Measurements from ENCODE around the gene MOB2.

Gene MOB2

DNA sequence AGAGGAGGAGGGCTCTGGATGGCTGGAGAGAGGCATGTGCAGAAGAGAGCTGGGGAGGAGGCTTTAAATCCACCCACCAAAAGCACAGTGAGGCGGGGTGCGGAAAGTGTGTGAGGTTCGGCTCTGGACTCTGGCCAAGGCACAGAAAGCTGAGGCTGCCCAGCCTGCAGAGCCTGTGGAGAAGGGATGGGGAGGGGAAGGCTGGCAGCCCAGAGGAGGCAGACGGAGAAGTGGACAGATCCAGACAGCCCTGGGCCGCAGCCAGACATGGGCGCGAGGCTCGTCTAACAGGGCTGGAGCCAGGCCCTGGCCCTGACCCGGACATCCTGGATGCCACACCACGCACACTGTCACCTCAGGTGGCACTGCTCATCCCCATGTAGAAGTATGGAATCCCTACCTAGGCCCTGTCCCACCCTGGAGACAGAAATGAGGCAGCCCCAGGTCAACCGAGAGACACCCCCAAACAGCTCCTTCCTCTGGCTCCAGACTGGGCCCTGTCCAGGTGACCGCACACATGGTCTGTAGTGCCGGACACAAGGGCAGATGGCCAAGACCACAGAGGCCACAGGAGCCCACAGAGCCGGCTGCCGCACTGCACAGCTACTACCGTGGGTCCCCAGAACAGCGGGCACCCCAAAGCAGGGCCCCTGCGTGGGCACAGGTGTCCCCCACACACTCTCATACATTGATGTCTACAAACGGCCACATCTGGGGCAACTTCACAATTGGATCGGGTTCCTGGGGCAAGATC lies 16.6 kb upstream of the MOB2 start:
- no peak for DNase-seq

- no peak for DNase-seq
Observed at GRCh38 chr11:1502168-1502953, 15.8 kb upstream of the MOB2 start.

GRCh38 chr11:1501421-1502167 lies 15.0 kb upstream of the MOB2 start:
- no peak for DNase-seq

DNA sequence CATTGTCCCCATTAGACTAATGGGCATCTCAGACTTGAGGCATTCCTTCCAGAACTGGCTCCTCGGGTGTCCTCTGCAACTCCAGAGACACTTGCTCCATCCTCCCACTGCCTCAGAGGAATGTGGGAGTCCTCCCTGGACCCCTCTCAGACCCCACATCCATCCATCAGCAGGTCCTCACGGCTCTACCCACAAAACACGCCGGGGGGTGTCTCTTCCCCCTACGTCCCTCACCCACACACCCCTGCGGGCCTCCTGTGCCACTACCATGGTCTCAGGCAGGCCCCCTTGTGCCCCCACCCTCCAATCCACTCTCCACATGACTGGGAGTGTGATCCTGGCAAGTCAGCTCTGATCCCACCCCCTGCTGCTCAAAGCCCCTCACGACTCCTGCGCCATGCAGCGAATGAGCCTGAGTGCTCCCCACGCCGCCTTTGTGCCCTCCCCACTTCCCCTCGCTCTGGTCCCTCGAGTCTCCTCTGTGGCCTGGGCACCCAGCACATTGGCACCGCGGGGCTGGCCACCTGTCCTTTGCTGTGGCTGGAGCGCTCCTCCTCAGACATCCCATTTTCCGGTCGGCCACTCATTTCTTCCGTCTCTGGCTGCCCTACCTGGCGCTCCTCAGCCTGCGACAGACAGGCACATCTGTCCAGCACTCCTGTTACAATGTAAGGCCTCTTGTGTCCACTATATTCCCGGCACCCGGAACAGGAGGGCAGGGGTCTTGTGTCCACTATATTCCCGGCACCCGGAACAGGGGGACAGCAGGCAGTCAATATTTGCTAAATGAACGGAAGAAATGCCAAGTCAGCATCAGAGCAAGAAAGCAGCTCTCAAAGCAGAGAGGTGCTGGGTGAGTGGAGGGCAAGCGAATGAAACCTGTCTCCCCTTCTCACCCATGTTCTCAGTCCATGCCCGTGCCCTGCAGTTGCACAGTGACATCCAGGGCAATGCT lies 14.2 kb upstream of the MOB2 start:
- no peak for DNase-seq

GRCh38 chr11:1499899-1500298 lies 13.3 kb upstream of the MOB2 start:
- DNase-seq: no peak

DNA sequence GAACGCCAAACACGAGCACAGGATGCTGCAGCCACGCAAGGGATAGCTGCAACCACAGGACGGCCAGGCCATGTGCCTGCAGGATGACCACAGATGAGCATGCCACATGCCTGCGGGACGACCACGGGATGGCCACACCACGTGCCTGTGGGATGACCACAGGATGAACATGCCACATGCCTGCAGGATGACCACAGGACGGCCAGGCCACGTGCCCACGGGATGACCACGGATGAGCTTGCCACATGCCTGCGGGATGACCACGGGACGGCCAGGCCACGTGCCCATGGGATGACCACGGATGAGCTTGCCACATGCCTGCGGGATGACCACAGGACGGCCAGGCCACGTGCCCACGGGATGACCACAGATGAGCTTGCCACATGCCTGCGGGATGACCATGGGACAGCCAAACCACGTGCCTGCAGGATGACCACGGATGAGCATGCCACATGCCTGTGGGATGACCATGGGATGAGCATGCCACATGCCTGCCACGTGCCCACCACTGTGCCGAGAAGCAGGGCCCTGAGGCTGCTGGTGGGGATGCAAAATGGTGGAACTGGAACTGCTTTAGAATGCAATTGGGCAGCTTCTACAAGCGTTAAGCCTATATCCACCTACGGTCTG lies 12.8 kb upstream of the MOB2 start:
- no peak for DNase-seq

DNA sequence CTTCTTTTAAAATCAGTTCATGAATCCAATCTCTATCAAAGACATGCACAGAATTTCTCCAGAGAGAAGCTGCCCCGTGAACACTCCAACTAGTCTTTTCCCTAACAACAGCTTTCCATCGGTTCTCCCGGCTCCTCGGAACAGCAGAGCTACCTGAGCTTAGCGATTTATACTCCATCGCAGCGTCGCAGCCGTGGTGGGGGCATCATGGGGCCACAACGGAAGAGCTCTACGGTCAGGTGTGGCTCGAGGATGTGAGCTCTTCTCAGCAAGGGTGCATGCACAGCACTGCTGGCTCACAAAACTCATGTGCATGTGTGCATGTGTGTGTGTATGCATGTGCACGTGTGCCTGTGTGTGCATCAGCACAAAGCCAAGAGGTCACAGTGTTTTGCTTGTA lies 11.7 kb upstream of the MOB2 start:
- DNase-seq: no peak

DNA sequence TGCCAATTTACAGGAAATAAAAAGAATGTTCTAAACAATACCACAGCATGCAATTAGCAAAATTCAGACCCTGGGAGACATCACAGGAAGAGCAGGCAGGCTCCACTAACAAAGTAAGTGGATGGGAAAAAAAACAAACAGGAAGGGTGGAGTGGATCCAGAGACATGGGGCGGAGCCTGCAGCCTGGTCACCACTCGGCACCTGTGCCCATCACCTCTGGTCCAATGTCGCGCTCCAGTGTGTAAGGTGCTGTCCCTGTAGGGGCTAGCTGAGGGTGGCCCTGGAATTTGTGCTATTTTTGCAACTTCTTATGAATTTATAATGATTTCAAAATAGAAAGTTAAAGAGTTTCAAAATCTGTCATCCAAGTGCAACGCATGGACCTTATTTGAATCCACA lies 11.0 kb upstream of the MOB2 start:
- DNase-seq: no peak

DNA sequence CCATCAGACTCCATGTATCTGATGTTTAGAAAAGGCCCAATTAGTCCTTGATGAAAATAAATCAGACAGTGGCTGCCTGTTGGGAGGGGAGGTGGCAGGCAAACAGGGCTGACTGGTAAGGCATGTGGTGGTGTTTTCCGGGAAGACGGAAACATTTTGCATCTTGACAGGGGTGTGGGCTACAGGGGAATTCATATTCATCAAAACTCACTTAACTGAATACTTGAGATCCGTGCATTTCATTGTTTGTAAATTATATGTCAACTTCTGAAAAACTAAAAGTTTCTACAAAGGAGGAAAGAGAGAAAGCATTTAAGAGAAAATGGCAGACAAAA lies 10.1 kb upstream of the MOB2 start:
- no peak for DNase-seq

DNA sequence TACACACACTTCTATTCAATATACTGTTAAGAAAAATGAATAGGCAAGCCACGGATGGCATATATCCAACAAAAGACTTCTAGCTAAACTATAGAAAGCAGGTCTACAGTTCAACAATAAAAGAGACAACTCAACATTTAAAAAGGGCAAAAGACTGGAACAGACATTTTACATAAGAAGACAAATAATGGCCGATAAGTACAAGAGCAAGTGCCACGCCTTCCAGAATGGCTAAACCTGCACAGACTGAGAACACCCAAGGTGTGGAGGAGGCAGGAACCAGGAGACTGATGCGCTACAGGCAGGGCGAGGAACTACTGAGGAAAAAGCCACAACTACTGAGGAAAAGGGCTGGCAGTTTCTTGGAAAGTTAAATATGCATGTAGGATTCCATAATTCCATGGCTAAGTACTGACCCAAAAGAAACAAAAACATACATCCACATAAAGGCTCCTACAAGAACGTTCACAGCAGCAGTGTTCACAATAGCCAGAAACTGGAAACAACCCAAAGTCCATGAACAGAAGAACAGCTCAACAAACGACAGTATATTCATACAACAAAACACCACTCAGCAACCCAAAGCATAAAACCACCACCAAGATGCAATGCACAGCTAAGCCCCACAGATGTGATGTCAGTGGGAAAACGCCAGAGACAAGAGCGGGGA lies 9.6 kb upstream of the MOB2 start:
- no peak for DNase-seq

DNA sequence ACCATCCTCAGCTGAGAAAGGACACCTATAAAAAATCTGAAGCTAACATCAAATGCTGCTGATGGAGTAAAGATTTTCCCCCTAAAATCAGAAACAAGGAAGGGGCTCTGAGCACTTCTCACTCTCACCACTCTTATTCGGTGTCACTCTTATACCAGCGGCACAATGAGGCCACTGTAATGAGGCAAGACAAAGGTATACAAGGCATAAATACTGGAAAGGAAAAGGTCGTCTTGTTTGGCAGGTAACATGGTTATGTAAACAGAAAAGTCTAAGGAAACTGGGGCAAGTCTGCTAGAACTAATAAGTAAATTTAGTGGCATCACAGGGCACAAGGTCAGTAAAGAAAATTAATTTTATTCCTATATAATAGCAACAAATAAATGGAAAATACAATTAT lies 8.1 kb upstream of the MOB2 start:
- DNase-seq: no peak

DNA sequence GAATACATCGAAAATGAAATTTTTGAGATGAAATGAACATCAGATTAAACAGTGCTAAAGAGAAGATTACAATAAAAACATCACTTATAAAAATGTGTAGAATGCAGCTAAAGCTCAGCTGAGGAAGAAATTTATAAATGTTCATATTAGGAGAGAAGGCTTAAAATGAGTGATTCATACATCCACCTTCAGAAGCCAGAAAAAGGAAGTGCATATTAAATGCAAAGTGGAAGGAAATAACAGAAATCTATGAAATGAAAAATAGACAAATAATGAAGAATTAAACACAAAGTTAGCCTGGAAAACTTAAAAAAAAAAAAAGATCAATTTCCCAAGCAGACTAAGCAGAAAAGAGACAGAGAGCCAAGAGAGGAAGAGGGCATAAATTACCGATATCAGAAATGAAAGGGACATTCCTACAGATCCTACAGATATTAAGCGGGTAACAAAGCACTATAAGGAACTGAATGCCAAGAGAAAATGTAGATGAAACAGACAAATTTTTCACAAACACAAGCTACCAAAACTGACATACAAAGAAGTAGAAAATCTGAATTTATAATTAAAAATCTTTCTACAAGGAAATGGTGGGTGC lies 7.2 kb upstream of the MOB2 start:
- DNase-seq: no peak

DNA sequence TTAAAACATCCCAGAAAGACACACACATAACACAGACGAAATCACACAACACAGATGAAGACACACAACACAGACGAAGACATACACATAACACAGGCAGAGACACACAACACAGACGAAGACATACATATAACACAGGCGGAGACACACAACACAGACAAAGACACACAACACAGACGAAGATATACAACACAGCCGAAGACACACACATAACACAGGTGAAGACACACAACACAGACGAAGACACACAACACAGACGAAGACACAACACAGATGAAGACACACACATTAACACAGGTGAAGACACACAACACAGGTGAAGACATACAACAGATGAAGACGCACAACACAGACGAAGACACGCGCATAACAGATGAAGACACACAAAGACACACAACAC lies 4.8 kb upstream of the MOB2 start:
- DNase-seq: no peak

- DNase-seq: no peak
Observed at GRCh38 chr11:1490651-1491050, 4.1 kb upstream of the MOB2 start.

- no peak for DNase-seq
Observed at GRCh38 chr11:1488575-1489180, 2.1 kb upstream of the MOB2 start.

- no peak for DNase-seq
Observed at GRCh38 chr11:1487851-1488574, 1.4 kb upstream of the MOB2 start.

DNA sequence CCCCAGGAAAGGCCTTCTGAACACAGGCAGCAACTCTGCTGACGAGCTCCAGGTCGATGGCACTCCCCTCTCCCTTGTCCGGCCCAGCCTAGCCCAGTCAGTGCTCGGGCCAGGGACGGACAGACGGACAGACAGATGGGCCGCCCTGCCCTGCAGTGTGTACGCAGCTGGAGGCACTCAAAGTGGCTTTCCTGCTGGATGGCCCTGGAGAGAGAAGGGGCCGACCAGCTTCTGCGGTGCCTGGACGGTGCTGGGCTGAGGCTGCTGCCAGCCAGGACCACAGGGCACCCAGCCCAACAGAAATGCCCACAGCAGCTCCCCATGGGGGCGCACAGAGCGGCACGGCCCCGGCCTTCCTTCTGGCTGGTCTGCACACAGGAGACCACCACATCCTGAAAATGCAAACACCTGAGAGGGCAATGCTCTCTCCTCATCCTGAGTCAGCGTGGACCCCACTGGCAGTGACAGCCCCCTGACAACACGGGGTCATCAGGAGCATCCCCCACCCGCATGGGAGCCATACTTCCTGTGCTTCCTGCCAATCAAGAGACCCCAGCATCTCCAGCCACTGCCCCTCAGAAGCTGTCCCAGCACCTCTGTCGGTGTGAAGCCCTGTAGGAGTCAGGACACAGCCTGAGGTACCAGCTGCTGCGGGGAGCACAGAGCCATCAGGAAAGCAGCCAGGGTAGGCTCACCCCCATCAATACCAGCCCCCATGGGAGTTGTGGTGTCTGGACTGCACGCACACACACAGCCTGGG lies 692 bp upstream of the MOB2 start:
- DNase-seq: no peak

- DNase-seq: no peak
Observed at GRCh38 chr11:1485504-1485885, 1.1 kb downstream of the MOB2 start.
